GM19463 (cell line): ENCODE data around the gene LRRC42.

ENCODE experiments used
- ATAC-seq: cut with Tn5 transposase; IDR thresholded peaks from one replicate; pipeline ENCODE4 v1.9.1; 2021; ENCODE audit warnings: mild to moderate bottlenecking, moderate library complexity; ENCODE audit not compliant: unreplicated experiment

LRRC42 gene

DNA sequence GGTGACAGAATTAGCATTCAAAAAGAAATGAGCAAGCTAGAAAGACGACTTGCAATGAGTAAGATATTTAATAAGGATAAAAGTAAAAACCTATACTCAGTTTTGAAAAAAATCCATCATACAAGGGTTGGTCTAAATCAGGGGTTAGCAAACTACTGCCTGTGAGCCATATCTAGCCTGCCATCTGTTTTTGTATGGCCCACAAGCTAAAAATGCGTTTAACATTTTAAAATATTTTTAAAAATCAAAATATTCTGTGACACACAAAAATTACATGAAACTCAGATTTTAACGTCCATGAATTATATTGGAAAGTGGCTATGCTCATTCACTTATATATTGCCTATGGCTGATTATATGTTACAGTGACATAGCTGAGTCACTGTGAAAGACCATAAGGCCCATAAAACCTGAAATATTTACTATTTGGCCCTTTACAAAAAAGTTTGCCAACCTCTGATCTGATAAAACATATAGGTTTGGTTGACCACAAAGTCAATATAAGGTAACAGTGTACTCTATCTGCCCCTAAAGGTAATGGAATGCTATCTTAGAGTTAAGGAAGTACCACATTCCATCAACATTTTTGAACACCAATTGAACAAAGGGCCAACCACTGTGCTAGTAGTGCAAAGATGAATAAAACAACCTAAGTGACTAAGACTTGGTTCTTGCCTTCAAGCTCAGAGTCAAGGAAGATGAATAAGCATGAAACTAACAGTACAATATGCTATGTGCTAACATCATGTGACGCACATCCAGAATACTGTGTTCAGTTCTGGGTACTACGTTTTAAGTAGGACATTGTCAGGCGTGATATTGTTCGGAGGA lies 3.8 kb upstream of the LRRC42 start:
- no peak for ATAC-seq

DNA sequence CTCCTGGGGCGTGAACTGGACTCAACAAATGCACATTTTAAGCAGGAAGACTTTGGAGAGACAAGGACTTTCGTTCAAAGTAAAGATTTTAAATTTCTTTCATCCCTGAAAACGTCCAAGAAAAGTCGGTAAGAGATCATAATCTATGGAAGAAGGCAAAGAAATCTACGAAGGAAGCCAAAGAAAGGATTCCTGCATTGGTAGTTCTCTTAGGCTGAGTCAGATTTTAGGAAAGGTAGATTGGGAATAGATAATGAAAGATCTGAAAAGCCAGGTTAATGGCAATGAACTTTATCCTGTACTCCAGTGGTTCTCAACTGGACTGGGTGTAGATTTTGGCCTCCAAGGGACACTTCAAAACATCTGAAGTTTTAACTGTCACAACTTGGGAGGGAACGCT lies 3.1 kb upstream of the LRRC42 start:
- no peak for ATAC-seq

DNA sequence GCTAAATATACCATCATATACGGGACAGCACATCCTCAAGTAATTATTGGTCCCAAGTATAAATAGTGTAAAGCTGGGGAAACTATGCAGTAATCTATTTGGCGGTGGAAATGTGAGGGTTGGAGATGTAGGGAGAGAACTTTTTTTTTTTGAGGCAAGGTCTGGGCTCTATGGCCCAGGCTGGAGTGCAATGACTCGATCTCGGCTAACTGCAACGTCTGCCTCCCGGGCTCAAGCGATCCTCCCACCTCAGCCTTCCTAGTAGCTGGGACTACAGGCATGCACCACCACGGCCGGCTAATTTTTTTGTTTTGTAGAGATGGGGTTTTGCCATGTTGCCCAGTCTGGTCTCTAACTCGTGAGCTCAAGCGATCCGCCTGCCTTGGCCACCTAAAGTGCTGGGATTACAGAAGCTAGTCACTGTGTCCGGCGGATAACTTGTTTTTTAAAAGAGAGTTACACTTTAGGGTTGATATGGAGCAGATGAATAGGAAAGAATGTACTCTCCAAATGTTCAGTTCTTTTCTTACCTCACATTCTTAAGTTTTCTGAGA lies 2.6 kb upstream of the LRRC42 start:
- no peak for ATAC-seq

DNA sequence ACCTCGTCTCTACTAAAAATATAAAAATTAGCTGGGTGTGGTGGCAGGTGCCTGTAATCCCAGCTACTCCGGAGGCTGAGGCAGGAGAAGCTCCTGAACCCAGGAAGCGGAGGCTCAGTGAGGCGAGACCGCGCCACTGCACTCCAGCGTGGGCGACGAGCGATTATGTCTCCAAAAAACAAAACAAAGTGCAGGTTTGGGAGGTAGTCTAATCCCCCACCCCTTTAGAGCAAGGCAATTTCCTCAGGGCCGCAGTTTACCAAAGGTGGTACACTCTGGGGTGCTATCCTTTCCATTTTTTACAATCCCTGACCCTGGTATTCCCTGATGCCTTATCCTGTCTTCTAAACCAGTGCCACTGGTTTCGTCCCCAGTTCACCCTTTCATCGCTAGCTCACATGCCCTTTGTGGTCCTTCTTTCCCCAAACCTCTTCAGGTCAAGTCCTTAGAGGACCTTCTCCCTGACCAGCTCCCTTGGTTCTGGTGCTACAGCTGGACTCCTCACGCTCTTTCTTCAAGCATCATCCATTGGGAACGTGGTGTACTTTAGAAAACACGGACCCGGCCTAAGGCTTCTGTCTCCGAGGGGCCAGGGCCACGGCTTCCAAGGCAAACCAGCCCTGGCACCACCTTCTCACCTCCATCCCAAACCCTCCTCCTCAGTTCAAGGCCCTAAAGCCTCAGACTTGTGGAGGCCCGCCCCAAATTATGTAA lies 1.5 kb upstream of the LRRC42 start:
- no peak for ATAC-seq

DNA sequence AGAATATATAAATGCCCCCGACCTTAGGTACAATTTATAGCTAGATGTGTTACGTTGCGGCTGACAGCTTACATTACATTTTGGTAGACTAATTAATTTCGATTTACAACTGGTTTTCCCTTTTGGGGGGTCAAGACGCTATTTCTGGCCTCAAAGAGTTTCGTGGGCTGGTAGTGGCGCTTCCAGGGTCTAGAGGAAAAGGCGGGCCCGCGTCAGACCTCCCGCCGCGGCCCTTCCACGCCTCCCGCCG lies 1.0 kb upstream of the LRRC42 start:
- no peak for ATAC-seq

DNA sequence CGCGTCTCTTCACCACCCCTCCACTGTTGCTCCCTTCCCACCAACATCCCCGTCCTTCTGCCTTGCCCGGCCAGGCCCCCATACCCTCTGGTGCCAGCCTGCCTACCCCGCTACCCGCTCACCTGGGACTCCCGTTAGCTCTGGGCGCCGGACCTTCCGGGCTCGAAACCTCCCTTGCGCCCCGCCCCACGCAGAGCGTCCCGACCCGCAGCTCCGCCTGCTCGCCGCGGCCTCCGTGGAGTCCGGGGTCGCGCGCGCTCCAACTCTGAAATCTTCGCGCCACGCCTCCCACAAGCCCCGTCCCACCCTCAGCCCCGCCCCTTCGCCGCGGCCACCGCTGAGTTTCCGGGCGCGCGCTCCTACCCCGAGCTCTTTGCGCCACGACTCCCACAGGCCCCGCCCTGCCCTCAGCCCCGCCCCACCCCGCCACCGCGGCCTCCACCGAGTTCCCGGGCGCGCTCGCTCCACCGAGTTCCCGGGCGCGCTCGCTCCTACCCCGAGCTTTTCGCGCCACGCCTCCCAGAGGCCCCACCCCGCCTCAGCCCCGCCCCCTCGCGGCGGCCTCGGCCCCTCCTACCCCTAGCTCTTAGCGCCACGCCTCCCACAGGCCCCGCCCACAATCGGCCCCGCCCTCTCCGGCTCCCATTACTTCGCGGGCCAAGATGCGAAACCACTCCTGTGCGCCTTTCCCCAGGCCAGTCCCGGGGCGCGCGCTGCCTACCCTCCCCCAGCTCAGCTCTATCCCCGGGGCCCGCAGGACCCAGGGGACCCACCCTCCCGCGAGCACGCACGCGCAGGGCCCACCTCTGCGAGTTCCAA lies 508 bp upstream of the LRRC42 start, which contains the start of gene IFT25:
TSS of gene IFT25 (minus strand) at position 267 of the 819 bp plus-strand sequence. CDS start 5,617 bp downstream, outside the sequence.
- ATAC-seq, result peak; percentile 66

DNA sequence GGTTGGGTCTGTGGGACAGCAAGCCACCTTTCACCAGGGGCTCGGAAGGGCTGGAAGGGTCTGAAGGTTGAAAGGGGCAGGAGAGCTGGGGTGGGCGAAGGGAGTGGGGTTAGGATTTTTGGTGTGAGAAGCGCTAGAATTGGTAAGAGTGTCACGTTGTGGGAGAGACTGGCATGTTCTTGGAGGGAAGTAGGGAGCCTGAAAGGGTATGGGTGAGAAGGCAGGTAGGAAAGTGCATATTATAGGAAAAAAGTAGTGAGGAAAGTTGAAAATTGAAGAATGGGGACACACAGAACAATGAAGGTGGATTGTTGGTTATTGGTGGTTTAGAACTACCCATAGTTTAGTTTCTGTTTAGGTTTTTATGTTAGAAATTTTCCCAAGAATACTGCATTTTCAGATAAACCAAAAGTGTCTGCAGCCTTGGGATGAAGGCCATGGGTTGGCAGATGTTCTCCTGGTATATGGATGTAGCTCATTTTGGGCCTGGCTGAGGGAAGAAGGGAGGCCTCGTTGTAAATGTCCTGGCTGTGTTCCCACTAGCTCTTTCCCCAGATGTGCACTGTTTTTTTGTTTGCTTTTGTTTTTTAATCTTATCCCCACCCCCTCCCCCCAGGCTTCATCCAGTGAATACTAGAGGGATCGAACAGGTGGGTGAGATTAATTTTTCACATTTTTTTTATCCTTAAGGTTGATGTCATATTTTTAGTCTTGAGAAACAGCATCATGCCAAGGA lies 1.2 kb downstream of the LRRC42 start:
- ATAC-seq, result no peak

DNA sequence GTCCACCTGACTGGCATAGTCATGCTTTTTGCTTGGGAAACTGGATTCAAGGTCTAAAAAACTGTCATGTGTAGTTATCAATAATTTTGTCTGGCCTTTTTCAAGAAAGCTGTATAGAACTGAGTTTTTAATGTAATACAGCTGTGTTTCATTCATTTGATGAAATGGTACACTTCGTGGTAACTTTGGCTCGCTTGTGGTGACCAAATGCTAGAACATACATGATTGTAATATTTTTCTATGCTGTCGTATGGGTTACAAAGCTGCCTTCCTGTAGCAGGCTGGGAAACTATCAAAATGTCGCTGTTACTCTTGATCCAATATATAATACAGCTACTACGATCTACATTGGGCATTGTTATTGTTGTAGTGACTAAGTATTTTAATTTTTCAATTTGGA lies 2.1 kb downstream of the LRRC42 start:
- no peak for ATAC-seq

DNA sequence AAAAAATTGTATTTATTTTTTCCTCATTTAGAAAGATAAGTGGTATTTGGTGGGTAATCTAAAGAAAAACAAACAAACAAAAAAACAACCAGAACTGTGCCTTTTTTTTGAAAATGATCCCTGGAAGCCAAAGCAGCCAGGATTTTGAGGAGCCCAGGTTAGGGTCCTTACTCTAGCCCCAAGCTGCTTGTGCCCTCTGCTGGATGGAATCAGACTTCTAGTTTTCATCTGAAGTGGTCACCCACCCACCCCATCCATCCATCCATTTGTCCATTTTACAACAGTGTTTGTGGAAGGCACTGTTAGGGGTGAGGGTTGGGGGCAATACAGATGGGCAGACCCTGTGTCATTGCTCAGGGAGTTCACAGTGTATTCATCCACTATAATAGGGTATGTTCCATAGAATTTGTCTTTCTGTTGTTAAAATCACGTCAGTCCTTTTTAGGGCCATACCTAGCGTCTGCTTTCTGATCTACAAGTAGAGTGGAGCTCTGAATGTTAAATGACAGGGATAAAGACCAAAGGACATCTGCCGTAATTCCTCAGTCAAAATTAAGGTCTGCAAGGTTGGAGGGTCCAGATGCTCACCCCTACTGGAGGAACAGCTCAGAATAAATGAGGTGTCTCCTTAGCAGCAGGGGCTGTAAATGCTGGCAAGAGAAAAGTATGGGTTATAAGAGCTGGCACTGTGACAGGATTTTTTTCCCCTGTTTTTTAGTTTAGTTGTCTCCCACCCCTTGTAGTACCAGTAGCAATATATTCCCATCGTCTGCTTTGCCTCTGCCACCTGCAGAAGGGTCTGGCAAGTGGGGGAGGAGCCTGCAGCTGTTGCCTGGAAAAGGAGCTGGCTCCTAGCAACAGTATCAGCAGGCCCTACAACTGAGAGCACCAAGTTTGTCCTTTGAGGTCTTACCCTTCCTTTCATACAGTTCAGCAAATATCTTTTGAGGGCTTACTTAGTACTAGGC lies 3.2 kb downstream of the LRRC42 start:
- ATAC-seq, result no peak

DNA sequence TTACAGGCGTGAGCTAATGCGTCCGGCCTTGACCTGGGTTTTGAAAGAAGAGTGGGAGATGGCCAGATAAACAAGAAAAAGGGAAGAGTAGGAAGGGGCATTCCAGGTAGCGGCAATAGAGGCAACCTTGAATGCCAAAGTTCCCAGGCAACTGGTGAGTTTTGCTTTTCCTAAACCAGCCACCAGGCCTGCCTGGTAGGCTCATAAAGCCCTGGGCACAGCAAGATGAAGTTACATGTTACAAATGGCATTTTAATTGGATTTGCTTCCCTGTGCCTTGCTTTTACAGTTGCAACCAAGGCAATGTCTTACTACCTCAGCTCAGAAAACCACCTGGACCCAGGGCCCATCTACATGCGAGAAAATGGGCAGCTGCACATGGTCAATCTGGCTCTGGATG lies 5.5 kb downstream of the LRRC42 start:
- ATAC-seq, result no peak

DNA sequence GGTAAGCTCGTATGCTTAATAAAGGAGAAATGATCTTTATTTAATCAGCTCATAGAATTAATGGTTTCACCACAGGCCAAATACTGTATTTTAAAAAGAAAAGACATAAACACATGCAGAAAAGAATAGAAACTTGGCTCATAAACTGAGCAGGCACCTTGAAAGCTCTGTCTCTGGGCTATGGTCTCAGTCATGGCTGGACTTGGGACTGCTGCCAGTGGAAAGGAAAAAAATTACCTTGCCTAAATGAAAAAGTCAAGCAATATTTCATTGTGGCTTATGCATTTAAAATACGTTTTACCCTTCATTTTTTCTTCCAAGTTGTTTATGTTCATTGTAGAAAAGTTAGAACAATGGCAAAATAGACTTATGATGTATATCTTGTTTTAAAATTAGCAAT lies 8.0 kb downstream of the LRRC42 start:
- ATAC-seq, result no peak

DNA sequence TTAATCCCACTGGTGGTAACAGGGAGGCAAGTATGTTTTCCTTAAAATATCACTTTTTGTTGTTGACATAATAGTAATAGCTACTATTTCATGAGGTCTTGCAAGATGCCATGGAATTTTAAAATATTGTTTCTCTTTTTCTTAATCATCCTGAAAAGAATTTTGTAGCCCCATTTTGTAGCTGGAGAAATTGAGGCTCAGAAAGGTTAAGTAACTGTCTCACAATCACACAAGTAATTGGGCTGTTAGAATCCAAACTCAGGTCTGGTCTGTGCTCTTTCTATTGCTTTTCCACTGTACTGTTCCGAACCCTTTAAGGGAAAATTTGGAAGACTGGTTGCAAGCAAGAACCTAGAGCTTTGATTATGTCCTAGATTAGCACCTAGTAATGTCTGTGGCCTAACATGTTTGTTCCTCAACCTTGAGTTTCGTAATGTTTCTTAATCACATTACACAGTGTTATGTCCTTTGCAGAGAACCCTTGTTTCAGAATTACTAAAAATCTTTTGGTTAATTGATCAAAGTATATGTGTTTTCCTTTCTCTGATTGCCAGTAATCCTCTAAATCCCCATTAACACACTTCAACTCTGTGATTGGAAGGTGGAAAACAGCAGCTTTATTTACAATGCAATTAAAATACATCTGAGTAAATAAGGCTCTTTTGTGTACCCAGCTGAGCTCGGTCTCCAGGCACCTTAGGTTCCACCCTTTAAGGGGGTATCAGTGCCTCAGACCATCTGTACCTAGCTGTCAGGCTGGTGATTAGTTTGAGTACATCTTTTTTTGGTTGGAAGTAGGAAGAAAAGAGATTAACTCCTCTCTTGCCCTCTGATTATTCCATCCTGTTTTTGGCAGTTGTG lies 10.4 kb downstream of the LRRC42 start:
- ATAC-seq, result no peak

DNA sequence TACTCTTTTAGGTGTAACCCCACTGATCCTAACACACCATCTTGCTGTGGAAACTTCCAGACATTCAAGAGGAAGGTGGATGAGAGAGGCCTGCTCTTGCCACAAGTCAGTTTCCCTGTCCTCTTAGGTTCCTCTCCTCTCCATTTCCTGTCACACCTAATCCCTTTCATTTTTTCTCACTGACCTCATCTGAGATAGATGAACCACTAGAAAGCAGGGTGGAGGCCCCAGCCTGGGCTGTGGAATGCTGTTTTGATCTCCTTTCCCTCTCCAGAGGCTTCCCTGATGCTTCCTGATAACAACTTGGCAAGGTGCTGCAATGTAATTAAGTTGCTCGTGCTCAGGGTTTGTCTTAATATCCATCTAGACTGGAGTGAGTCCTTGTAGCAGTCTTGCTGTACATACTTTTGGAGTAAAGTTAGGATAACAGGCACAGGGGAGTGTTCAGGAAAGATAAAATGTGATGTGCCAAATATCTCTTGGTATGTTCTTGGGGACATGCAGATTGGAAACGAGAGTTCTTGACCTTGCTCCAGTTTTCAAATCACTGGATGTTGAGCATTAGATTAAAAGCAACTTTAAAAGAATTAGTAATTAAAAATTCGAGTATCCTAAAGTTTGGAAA lies 11.2 kb downstream of the LRRC42 start:
- no peak for ATAC-seq

DNA sequence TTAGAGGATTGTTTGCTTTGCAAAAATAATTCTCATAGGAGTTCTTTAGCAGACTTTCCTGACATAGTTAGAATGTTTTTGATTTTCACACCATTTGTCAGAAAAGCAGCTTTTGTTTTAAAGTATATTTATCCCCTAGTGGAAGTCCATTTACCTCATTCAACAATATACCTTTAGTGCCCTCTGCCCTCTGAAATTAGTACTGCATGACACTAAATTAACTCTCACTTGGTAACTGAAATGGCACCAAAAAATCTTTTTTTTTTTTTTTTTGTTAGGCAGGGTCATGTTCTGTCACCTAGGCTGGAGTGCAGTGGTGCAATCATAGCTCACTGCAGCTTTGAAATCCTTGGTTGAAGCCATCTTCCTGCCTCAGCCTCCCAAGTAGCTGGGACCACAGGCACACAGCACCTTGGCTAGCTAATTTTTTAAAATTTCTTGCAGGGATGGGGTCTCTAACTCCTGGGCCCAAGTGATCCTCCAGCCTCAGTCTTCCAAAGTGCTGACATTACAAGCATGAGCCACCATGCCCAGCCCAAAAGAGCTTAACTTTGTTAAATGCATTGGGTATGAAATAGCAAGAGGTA lies 13.6 kb downstream of the LRRC42 start:
- no peak for ATAC-seq

DNA sequence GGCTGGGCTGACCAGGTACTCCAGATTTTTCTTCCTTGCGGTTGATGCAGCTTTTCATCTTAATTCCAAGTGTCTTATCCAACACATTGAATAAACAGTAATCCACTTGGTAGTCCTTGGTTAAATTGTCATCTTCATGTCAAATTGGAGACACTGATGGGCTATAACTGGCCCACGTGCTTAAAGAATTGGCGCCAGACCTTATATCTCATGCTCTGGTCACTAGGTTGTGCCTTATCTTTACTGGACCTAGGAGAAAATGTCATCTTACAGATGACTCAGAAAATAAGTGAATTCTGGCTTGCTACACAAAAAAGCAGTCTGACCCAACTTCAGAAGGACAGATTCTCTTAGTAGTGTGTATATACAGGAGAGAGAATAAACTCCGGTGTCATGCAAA lies 16.2 kb downstream of the LRRC42 start:
- ATAC-seq, result no peak

DNA sequence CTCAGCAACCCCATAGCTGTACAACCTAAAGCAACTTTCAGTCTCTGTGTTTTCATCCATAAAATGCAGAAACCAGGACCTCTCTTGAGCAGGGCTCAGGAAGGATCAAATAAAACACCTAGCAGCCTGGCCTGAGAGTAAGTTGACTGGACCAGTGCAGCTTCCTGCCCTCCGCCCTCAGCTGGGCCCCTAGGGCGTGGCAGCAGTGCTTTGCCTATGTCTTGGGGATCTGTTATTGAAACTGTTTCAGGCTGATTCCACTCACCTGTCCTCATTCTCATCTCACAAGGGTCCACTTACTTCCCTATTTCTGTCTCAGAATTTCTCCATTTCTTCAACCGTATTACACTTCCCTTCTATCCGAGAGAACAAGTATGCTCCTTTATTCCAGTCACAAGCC lies 17.3 kb downstream of the LRRC42 start:
- no peak for ATAC-seq

DNA sequence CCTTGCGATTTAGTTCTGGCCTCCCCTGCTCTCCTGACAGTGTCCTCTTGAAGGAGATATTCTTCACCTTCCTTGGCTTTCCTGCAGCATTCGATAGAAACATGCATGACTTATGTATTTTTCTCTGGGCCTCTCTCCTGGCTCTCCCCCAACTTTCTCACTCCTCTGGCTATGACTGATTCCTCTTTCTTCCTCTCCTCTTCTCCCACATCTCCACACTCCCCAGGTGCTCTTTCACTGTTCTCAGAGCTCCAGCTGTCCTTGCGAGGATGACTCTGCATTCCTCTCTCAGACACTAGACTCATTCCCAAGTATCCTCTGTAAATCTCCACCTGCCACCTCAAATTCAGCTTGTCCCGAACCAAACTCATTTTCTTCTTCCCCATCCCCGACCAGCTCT lies 18.0 kb downstream of the LRRC42 start:
- no peak for ATAC-seq

DNA sequence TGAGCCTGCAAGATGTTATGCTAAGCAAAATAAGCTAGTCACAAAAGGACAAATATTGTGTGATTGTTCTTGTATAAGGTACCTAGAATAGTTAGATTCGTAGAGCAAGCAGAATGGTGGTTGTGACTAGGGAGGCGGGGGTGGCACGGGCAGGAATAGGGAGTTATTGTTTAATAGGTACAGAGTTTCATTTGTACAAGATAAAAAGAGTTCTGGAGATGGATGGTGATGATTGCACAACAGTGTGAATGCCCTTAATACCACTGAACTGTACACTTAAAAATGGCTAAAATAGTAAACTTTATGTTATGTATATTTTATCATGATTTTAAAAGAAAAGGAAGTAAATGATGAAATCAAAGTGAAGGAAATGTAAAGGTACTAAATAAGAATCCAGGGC lies 20.6 kb downstream of the LRRC42 start:
- ATAC-seq, result no peak
